ENCODE data around the gene UBL4A.
A peak's percentile ranks its signal among the peaks of the same experiment; 100 is the strongest.

Gene UBL4A

DNA sequence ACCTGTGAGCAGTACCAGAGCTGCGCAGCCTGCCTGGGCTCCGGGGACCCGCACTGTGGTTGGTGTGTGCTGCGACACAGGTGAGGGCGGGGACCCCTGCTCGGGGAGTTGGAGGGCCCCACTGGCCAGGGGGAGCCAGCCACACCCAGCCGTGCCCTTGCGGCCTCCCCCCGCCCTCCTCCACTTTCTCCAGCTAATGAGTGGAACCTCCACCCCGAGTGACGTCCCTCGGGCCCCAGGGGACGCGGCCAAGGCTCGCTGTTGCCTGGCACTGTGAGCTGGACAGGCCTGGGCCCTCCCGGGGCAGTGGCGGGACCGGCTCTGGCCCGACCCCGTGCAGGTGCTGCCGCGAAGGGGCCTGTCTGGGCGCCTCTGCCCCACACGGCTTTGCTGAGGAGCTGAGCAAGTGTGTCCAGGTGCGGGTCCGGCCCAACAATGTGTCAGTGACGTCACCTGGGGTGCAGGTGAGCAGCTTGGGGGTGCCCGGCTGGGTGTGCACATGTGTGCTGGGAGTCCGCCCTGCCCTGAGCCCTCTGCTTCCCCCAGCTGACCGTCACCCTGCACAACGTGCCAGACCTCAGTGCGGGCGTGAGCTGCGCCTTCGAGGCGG, 22.7 kb downstream of the UBL4A start:
- Histone ChIP-seq H3K36me3 (ENCODE audit: control insufficient read depth in 1 of 2, insufficient read depth in 2 of 2, low read length in 2 of 2) (peaks cover 5 to 19% of the 10 kb centered on the region in 2 donors), H3K9ac (ENCODE audit: low read depth in 1 of 2, low read length in 2 of 2) (no peak overlapping the region), H3K27me3 (ENCODE audit: control insufficient read depth in 1 of 2, insufficient read depth in 2 of 2, low read length in 2 of 2) (no peaks in the 10 kb centered on the region), H3K4me3 (ENCODE audit: low read depth in 1 of 2, low read length in 2 of 2) (no peak overlapping the region), H3K27ac (ENCODE audit: low read depth, low read length) (no peak overlapping the region), H3K9me3 (ENCODE audit: control insufficient read depth in 1 of 2, low read length in 2 of 2) (no peaks in the 10 kb centered on the region), H3K4me1 (ENCODE audit: control insufficient read depth in 1 of 2, insufficient read depth in 2 of 2, low read length in 2 of 2) (peaks cover 6 to 8% of the 10 kb centered on the region in 2 donors)

DNA sequence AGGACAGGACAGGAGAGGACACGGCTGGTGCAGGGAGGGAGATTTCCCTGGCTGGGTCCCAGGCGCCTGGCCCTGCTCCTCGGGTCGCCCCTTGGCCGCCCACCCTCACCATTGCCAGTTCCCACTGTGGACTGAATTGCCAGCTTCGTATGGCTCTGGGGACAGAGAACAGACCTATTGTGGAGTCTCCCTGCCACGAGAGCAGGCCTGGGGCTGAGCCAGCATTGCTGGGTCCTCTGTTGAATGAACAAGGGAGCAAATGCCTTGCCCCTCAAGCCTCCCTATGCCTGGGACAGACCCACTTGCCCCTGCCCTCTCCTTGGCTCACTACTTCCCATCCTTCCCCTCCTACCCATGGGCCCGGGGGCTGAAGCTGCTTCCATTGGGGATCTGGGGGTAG, 24.0 kb downstream of the UBL4A start:
- Histone ChIP-seq H3K27ac (ENCODE audit: low read depth, low read length) (no peak overlapping the region), H3K9me3 (ENCODE audit: control insufficient read depth in 1 of 2, low read length in 2 of 2) (no peaks in the 10 kb centered on the region), H3K36me3 (ENCODE audit: control insufficient read depth in 1 of 2, insufficient read depth in 2 of 2, low read length in 2 of 2) (peaks cover 5 to 19% of the 10 kb centered on the region in 2 donors), H3K27me3 (ENCODE audit: control insufficient read depth in 1 of 2, insufficient read depth in 2 of 2, low read length in 2 of 2) (no peaks in the 10 kb centered on the region), H3K4me3 (ENCODE audit: low read depth in 1 of 2, low read length in 2 of 2) (no peak overlapping the region), H3K4me1 (ENCODE audit: control insufficient read depth in 1 of 2, insufficient read depth in 2 of 2, low read length in 2 of 2) (peaks cover 6 to 8% of the 10 kb centered on the region in 2 donors), H3K9ac (ENCODE audit: low read depth in 1 of 2, low read length in 2 of 2) (no peak overlapping the region)

DNA sequence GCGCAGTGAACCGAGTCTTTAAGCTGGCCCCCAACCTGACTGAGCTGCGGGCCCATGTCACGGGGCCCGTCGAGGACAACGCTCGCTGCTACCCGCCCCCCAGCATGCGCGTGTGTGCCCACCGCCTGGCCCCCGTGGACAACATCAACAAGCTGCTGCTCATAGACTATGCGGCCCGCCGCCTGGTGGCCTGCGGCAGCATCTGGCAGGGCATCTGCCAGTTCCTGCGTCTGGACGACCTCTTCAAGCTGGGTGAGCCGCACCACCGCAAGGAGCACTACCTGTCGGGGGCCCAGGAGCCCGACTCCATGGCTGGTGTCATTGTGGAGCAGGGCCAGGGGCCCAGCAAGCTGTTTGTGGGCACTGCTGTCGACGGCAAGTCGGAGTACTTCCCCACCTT, 26.1 kb downstream of the UBL4A start:
- H3K9ac ChIP-seq (ENCODE audit: low read depth in 1 of 2, low read length in 2 of 2), result no peak overlapping the region
- H3K27me3 ChIP-seq (ENCODE audit: control insufficient read depth in 1 of 2, insufficient read depth in 2 of 2, low read length in 2 of 2), result no peaks in the 10 kb centered on the region
- no peak overlapping the region for H3K4me3 ChIP-seq (ENCODE audit: low read depth in 1 of 2, low read length in 2 of 2)
- no peak overlapping the region for H3K27ac ChIP-seq (ENCODE audit: low read depth, low read length)
- peaks cover 6 to 8% of the 10 kb centered on the region in 2 donors for H3K4me1 ChIP-seq (ENCODE audit: control insufficient read depth in 1 of 2, insufficient read depth in 2 of 2, low read length in 2 of 2)
- H3K36me3 ChIP-seq (ENCODE audit: control insufficient read depth in 1 of 2, insufficient read depth in 2 of 2, low read length in 2 of 2), result peaks cover 5 to 7% of the 10 kb centered on the region in 2 donors
- no peaks in the 10 kb centered on the region for H3K9me3 ChIP-seq (ENCODE audit: control insufficient read depth in 1 of 2, low read length in 2 of 2)

DNA sequence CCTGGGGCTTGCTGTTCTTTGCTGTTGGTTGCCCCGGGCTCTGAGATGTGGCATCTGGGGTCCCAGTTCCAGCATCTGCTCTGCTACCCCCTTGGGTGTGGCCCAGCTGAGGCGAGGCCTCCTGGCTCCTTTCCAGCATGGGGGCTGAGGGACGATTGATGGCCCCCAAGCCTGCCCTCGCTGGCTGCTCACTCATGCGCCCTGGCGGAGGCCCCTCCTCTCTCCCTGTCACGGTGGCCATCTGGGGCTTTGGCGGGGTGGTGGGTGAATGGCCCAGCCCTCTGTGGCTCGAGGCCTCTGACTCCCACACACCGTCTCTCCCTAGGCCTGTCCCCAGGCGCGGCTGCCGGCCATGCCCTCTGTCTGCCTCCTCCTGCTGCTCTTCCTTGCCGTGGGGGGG, 26.6 kb downstream of the UBL4A start:
- H3K36me3 ChIP-seq (ENCODE audit: control insufficient read depth in 1 of 2, insufficient read depth in 2 of 2, low read length in 2 of 2), result peaks cover 5 to 7% of the 10 kb centered on the region in 2 donors
- no peak overlapping the region for H3K27ac ChIP-seq (ENCODE audit: low read depth, low read length)
- H3K4me3 ChIP-seq (ENCODE audit: low read depth in 1 of 2, low read length in 2 of 2), result peak overlapping the region in 1 of 2 donors; percentile 60
- H3K27me3 ChIP-seq (ENCODE audit: control insufficient read depth in 1 of 2, insufficient read depth in 2 of 2, low read length in 2 of 2), result no peaks in the 10 kb centered on the region
- no peaks in the 10 kb centered on the region for H3K9me3 ChIP-seq (ENCODE audit: control insufficient read depth in 1 of 2, low read length in 2 of 2)
- peak overlapping the region in 1 of 2 donors; percentile 43 for H3K9ac ChIP-seq (ENCODE audit: low read depth in 1 of 2, low read length in 2 of 2)
- H3K4me1 ChIP-seq (ENCODE audit: control insufficient read depth in 1 of 2, insufficient read depth in 2 of 2, low read length in 2 of 2), result peaks cover 6 to 8% of the 10 kb centered on the region in 2 donors

DNA sequence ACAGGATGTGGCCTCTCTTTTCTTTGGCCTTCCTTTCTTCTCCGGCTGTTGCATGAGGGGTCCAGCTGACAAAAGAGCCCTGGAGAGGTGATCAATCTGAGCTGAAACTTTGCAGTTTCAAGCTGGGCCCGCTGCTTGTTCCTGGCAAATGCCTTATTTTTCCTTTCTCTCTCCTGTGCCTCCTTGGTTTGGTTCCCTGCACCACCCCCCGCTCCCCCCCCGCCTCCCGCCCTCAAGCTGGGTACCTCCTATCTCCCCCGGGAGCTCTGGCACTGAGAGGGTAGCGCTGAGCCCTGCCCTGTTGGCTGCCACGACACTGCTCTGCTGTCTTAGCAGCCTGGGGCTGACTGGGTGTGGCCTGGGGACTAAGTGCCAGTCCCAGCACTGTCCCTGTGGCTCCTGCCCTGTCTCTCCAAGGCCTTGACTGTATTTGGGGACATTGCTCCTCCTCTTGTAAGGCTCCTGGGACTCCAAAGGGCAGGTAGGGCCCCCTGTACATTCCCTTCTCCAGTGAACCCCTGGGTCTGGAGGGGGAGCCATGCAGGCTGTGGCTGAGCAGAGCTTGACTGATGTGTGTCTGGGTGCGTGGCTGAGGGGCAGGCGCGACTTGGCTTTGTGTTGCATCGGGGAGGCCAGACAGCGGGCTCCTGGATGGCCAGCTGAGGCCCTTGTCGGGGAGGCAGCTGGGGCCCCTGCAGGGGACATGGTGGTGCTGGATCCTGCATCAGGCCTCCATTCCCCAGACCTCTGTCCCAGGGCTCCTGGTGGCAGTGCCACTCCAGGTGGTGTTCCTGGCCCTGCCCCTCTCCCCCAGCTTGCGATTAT, 27.2 kb downstream of the UBL4A start:
- no peaks in the 10 kb centered on the region for H3K27me3 ChIP-seq (ENCODE audit: control insufficient read depth in 1 of 2, insufficient read depth in 2 of 2, low read length in 2 of 2)
- H3K4me1 ChIP-seq (ENCODE audit: control insufficient read depth in 1 of 2, insufficient read depth in 2 of 2, low read length in 2 of 2), result peaks cover 6 to 8% of the 10 kb centered on the region in 2 donors
- peaks cover 3 to 5% of the 10 kb centered on the region in 2 donors for H3K36me3 ChIP-seq (ENCODE audit: control insufficient read depth in 1 of 2, insufficient read depth in 2 of 2, low read length in 2 of 2)
- H3K9ac ChIP-seq (ENCODE audit: low read depth in 1 of 2, low read length in 2 of 2), result peak overlapping the region; percentile 43 to 51
- H3K4me3 ChIP-seq (ENCODE audit: low read depth in 1 of 2, low read length in 2 of 2), result peak overlapping the region; percentile 60 to 64
- H3K27ac ChIP-seq (ENCODE audit: low read depth, low read length), result no peak overlapping the region
- no peaks in the 10 kb centered on the region for H3K9me3 ChIP-seq (ENCODE audit: control insufficient read depth in 1 of 2, low read length in 2 of 2)

DNA sequence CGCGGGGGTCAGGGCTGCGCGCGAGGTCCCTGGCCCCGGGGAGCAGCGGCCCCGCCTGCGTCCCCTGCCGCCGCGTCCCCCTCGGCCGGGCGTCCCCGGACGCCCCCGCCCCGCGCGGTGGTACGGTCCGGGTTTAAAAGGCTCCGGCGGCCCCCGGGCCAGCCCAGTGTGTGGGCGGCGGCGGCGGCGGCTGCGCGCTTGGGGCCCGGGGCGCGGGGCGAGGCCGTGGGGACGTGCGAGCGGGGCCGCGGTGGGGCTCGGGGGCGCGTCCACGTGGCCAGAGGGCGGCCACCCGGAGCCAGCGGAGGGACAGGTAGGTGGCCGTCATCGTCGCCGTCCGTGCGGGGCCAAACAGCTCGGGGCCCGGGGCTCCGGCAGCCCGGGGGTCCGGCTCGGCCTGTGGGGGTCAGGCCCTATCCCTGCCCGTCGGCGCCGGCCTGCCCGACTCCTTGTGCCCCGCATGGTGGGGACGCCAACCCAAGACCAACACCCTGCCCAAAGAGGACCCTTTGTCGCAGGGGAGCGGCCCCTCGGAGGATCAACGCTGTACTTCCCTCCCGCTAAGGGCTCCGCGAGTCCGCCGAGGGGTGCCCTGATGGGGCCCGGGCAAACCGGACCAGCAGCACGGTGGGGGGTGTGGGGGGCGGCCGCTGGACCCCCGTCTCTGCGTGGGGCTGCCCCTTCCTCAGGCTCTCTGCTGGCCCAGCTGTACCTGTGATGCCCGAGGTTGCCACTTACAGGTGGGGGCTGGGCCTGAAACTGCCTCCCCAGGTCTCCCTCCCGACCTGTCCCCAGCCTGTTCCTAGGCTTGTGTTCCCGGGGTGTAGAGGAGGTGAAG, 28.1 kb downstream of the UBL4A start, which contains the start of gene PLXNA3:
Gene PLXNA3, plus strand, starts transcription at position 166 of the 838 bp plus-strand sequence. CDS start 1,903 bp downstream, outside the sequence.
- H3K9me3 ChIP-seq (ENCODE audit: control insufficient read depth in 1 of 2, low read length in 2 of 2), result no peaks in the 10 kb centered on the region
- peak within 1 kb of the TSS; percentile 32 for H3K27ac ChIP-seq (ENCODE audit: low read depth, low read length)
- peaks cover 6 to 8% of the 10 kb centered on the region in 2 donors for H3K4me1 ChIP-seq (ENCODE audit: control insufficient read depth in 1 of 2, insufficient read depth in 2 of 2, low read length in 2 of 2)
- peak within 1 kb of the TSS; percentile 60 to 64 for H3K4me3 ChIP-seq (ENCODE audit: low read depth in 1 of 2, low read length in 2 of 2)
- H3K36me3 ChIP-seq (ENCODE audit: control insufficient read depth in 1 of 2, insufficient read depth in 2 of 2, low read length in 2 of 2), result peaks cover 3 to 5% of the 10 kb centered on the region in 2 donors
- H3K9ac ChIP-seq (ENCODE audit: low read depth in 1 of 2, low read length in 2 of 2), result peak within 1 kb of the TSS; percentile 43 to 51
- H3K27me3 ChIP-seq (ENCODE audit: control insufficient read depth in 1 of 2, insufficient read depth in 2 of 2, low read length in 2 of 2), result no peaks in the 10 kb centered on the region

DNA sequence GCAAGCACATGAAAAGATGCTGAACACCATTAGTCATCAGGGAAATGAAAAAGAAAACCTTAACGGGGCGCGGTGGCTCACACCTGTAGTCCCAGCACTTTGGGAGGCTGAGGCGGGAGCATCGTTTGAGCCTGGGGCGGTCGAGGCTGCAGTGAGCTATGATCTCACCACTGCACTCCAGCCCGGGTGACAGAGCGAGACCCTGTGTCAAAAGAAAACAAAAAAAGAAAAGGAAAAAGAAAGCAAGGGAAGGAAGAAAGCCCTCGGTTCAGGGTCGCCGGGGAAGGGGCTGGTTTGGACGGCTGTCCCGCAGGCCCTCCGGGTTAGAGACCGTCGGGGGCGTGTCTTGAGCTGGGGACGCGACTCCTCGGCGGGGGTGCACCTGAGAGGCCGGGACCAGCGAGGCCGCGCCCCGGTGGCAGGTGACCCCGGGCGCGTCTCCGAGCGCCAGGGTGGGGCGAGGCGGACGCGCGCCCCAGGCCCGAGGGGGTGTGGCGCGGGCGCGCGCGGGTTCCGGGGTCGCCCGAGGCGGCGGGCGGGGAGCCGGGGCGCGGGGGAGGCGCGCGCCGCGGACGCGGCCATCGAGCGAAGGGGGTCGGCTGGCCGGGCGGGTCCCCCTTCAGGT, 28.8 kb downstream of the UBL4A start:
- Histone ChIP-seq H3K9ac (ENCODE audit: low read depth in 1 of 2, low read length in 2 of 2) (peak overlapping the region in 1 of 2 donors; percentile 38), H3K4me1 (ENCODE audit: control insufficient read depth in 1 of 2, insufficient read depth in 2 of 2, low read length in 2 of 2) (peaks cover 6 to 8% of the 10 kb centered on the region in 2 donors), H3K9me3 (ENCODE audit: control insufficient read depth in 1 of 2, low read length in 2 of 2) (no peaks in the 10 kb centered on the region), H3K27ac (ENCODE audit: low read depth, low read length) (no peak overlapping the region), H3K27me3 (ENCODE audit: control insufficient read depth in 1 of 2, insufficient read depth in 2 of 2, low read length in 2 of 2) (no peaks in the 10 kb centered on the region), H3K4me3 (ENCODE audit: low read depth in 1 of 2, low read length in 2 of 2) (peak overlapping the region; percentile 38 to 62), H3K36me3 (ENCODE audit: control insufficient read depth in 1 of 2, insufficient read depth in 2 of 2, low read length in 2 of 2) (peaks cover 5 to 6% of the 10 kb centered on the region in 2 donors)

DNA sequence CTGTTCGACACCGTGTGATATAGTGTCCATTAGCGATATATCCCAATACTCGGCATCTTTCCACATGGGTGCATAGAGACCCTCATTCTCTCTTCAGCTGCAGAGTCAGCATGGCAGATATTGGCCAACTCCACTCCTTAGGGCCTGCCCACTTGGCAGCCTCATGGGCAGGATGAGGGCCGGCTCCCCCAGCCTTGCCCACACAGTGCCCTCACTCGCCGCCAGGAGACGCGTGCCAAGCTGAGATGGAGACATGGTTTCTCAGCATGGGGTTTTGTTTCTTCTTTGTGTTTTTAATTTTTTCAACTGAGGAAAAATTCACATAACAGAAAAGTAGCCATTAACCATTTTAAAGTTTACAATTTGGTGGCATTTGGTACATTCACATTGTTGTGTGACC, 33.6 kb downstream of the UBL4A start:
- Histone ChIP-seq H3K9ac (ENCODE audit: low read depth in 1 of 2, low read length in 2 of 2) (no peak overlapping the region), H3K4me3 (ENCODE audit: low read depth in 1 of 2, low read length in 2 of 2) (no peak overlapping the region), H3K36me3 (ENCODE audit: control insufficient read depth in 1 of 2, insufficient read depth in 2 of 2, low read length in 2 of 2) (peaks cover 0 to 23% of the 10 kb centered on the region in 2 donors), H3K4me1 (ENCODE audit: control insufficient read depth in 1 of 2, insufficient read depth in 2 of 2, low read length in 2 of 2) (no peaks in the 10 kb centered on the region), H3K27me3 (ENCODE audit: control insufficient read depth in 1 of 2, insufficient read depth in 2 of 2, low read length in 2 of 2) (no peaks in the 10 kb centered on the region), H3K27ac (ENCODE audit: low read depth, low read length) (no peak overlapping the region), H3K9me3 (ENCODE audit: control insufficient read depth in 1 of 2, low read length in 2 of 2) (no peaks in the 10 kb centered on the region)

DNA sequence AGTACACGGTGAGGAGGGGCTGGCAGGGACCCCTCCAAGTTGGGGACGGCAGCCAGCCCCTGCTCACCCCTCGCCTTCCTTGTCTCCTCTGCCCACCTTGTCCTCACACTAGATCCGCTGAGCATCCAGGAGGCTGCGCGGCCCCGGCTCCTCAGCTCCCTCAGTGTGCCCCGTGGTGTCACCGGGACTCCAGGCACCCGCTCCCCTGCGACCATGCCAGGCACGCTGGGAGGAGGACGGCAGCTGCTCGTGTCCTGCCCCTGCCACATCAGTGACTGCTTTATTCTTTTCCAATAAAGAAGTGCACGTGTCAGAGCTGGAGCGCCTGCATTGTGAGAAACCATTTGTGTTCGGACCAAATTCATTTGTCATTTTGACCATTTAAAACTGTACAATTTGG, 36.1 kb downstream of the UBL4A start:
- Histone ChIP-seq H3K27me3 (ENCODE audit: control insufficient read depth in 1 of 2, insufficient read depth in 2 of 2, low read length in 2 of 2) (no peaks in the 10 kb centered on the region), H3K9ac (ENCODE audit: low read depth in 1 of 2, low read length in 2 of 2) (no peak overlapping the region), H3K9me3 (ENCODE audit: control insufficient read depth in 1 of 2, low read length in 2 of 2) (no peaks in the 10 kb centered on the region), H3K27ac (ENCODE audit: low read depth, low read length) (no peak overlapping the region), H3K36me3 (ENCODE audit: control insufficient read depth in 1 of 2, insufficient read depth in 2 of 2, low read length in 2 of 2) (peaks cover 0 to 28% of the 10 kb centered on the region in 2 donors), H3K4me1 (ENCODE audit: control insufficient read depth in 1 of 2, insufficient read depth in 2 of 2, low read length in 2 of 2) (peaks cover 0 to 4% of the 10 kb centered on the region in 2 donors), H3K4me3 (ENCODE audit: low read depth in 1 of 2, low read length in 2 of 2) (no peak overlapping the region)

Measured in duodenal mucosa (tissue), 2 donors.